Heart left ventricle (tissue), 16 donors: ENCODE data around the gene ERC1. TPM values are rescaled to one million over a fixed set of nuclear protein-coding genes. Genes with fewer than 3 reads are reported as not detected.
A peak's percentile ranks its signal among the peaks of the same experiment; 100 is the strongest.
"Not testable (repeated sequence)": the region's sequence is repeated elsewhere in the genome, so short reads cannot be mapped to it uniquely, and the experiment has no call there.

Experiments
- ATAC-seq, 4 donors: fragments of 200-7000 bp; cut with Tn5 transposase; one replicate each; pipeline ENCODE4 v1.9.1; 2020 to 2022; ENCODE audit warnings: moderate library complexity in 4 of 4, mild to moderate bottlenecking in 3 of 4, moderate number of reproducible peaks in 1 of 4
- DNase-seq, 5 donors: peaks; one replicate each; pipeline ENCODE4 v3.0.0-alpha.2; 2020
- H3K27ac ChIP-seq, 12 donors: fragments of 200-600 bp; sonication (generic) in 4 of 12; one replicate each; pipeline versions ENCODE4 v1.5.0 to v1.8.0; 2016 to 2022; ENCODE audit warnings: mild to moderate bottlenecking in 2 of 12
- H3K27me3 ChIP-seq, 9 donors: fragments of 200-600 bp; sonication (generic) in 2 of 9; one replicate each; pipeline versions ENCODE4 v1.5.1 to v1.8.0; 2016 to 2022; ENCODE audit warnings: mild to moderate bottlenecking in 3 of 9
- H3K36me3 ChIP-seq, 9 donors: fragments of 200-600 bp; sonication (generic) in 2 of 9; one replicate each; pipeline versions ENCODE4 v1.5.0 to v1.8.0; 2018 to 2022; ENCODE audit warnings: mild to moderate bottlenecking in 2 of 9
- H3K4me1 ChIP-seq, 12 donors: fragments of 200-600 bp; sonication (generic) in 4 of 12; one replicate each; pipeline versions ENCODE4 v1.5.0 to v1.8.0; 2016 to 2022; ENCODE audit warnings: mild to moderate bottlenecking in 3 of 12
- H3K4me3 ChIP-seq, 12 donors: fragments of 200-600 bp; sonication (generic) in 4 of 12; one replicate each; pipeline versions ENCODE4 v1.5.0 to v1.8.0; 2017 to 2022; ENCODE audit warnings: mild to moderate bottlenecking in 9 of 12, moderate library complexity in 4 of 12
- H3K9me3 ChIP-seq, 12 donors: fragments of 200-600 bp; sonication (generic) in 4 of 12; one replicate each; pipeline versions ENCODE4 v1.5.0 to v1.8.0; 2016 to 2022; ENCODE audit warnings: mild to moderate bottlenecking in 1 of 12
- CTCF ChIP-seq, 12 donors: fragments of 200-600 bp; sonication (generic) in 4 of 12; IDR thresholded peaks; one replicate each; pipeline versions ENCODE4 v1.5.0 to v1.8.0; 2018 to 2022; ENCODE audit warnings: antibody characterized with exemption in 12 of 12, mild to moderate bottlenecking in 5 of 12
- POLR2A ChIP-seq, 2 donors: fragments of 450-650 bp; IDR thresholded peaks; one replicate each; pipeline ENCODE4 v1.6.1; 2017; ENCODE audit warnings: antibody characterized with exemption in 2 of 2, mild to moderate bottlenecking in 2 of 2, moderate library complexity in 2 of 2
- WGBS, 4 donors: extraction: QIAGEN DNeasy Blood & Tissue Kit in 2 of 4; methylation state at CpG; one replicate each; pipeline versions ENCODE4 v1.1.5 to v1.1.7; 2013 to 2018; 5-methylcytosine and 5-hydroxymethylcytosine counted together
- intact Hi-C, 10 donors: fragments of 100-400 bp; cut with DNase I; formaldehyde crosslinking; loops; one replicate each; pipeline versions ENCODE4 v1.11.1 to v1.14.2; 2022
- polyA plus RNA-seq, 2 donors: library from polyadenylated mRNA; stranded (reverse); fragments of 200-250 nt; gene quantifications; one replicate each; pipeline ENCODE4 v1.2.3, GENCODE V29; 2013
- total RNA-seq, 9 donors: library from RNA; depleted of rRNA in 2 of 9; stranded (reverse); fragments of >200 nt in 2 of 9; fragmentation: NEBNext Ultra II Directional in 3 of 9; extraction: Animal tissue kit (Norgen Biotek cat#: 25700) in 3 of 9; gene quantifications; one replicate each; pipeline versions ENCODE4 v1.1.0 to v1.2.4, GENCODE V29; 2016 to 2023
- donor health status: ischemic (EF 13 %, LVEDD 7.1; RV severe dilation, severe dysfunction).
- donor health status: healthy with polysubstance abuse.
- donor health status: DM: no; HTN: yes; CAD: no.
- donor health status: DM: no; HTN: no; CAD: no.
- donor health status: ischemic (EF 25% LVEDD 6.9; RV normal size, moderate dysfunction).
- donor health status: ischemic (EF 25% LVEDD 5.7; RV mildly dilated, moderate dysfunction).
- donor health status: healthy.
- donor health status: DM: yes; HTN: yes; CAD: no.
- donor health status: ischemic (EF 35%, LVEDD 5.7; RV mildly dilated, moderate dysfunction).
- donor health status: nonischemic (EF 11% LVEDD 7.7; RV severe dilation, severe dysfunction).
- donor health status: DM: yes; HTN: yes; CAD: no.
- donor health status: PGD.
- donor health status: ischemic (EF 29% LVEDD 5.4; RV normal size, mild dysfunction).
- donor health status: nonischemic (EF 23%, LVEDD 6.1; RV moderate dilation, normal function).

Gene ERC1
- total and polyA plus RNA-seq, 11 donors, result 13.5 to 84.0 (median 47.9) TPM

GRCh38 chr12:1091350-1091749 lies 100.3 kb downstream of the ERC1 start:
- intact Hi-C loops, result loop anchor here in 9 of 10 donors (5.0 to 10.0 kb wide), 11 partner anchors 87 to 527 kb away; partner anchors contain the start of genes ERC1 (in 5 of the 9) and RAD52 (in 1 of the 9)
- TF ChIP-seq CTCF (IDR thresholded peaks at IDR 0.05) (no peak), POLR2A (IDR thresholded peaks at IDR 0.05) (no peak)
- DNase-seq (no peak), ATAC-seq (no peak)
- Histone ChIP-seq H3K27ac (no peak overlapping the region), H3K36me3 (peaks cover 0 to 3% (median 0%) of the 10 kb centered on the region in 9 donors), H3K9me3 (no peaks in the 10 kb centered on the region), H3K4me3 (no peak overlapping the region), H3K4me1 (peaks cover 0 to 17% (median 2%) of the 10 kb centered on the region in 12 donors), H3K27me3 (no peaks in the 10 kb centered on the region)
- WGBS, 4 donors, result 63 to 82% (median 68%) methylated on average over 4 of the region's 4 CpGs

DNA sequence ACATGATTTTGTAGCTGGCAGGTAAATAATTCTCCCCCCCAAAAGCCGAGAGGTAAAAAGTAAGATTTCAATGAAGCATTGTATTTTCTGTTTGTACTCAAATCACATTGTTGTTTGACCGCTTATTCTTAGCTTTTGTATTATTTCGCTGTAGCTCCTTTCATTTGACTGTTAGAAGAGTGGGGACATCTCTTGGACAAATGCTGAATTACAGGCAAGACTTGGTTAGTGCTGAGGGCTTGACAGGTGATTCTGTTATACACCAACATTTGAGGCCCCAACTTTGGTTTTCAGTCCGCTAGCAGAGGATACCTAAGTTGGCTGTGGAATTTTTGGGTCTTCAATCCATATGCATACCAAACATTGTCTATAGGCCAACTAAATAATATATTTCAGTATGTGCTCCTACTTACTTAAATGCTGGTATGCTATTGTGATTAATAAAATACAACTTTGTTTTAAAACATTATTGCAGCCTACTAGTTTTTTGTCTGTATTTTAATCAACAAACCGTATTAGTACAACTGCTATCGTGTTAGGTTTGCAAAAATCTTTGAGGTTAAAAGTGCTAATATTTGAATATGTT lies 102.2 kb downstream of the ERC1 start:
- H3K4me3 ChIP-seq, result no peak overlapping the region
- peaks cover 0 to 17% (median 4%) of the 10 kb centered on the region in 12 donors for H3K4me1 ChIP-seq
- TF ChIP-seq CTCF (IDR thresholded peaks at IDR 0.05) (peak; percentile 54 to 80 (median 74)), POLR2A (IDR thresholded peaks at IDR 0.05) (no peak)
- DNase-seq (peak in 1 of 5 donors; percentile 16), ATAC-seq (peak in 3 of 4 donors; percentile 63 to 69 (median 67))
- no peak overlapping the region for H3K27ac ChIP-seq
- WGBS, 4 donors, result 36 to 43% (median 40%) methylated on average over 6 of the region's 6 CpGs
- H3K27me3 ChIP-seq, result no peaks in the 10 kb centered on the region
- H3K9me3 ChIP-seq, result no peaks in the 10 kb centered on the region
- intact Hi-C loops, result loop anchor here in 9 of 10 donors (5.0 to 10.0 kb wide), 11 partner anchors 88 to 528 kb away; partner anchors contain the start of genes ERC1 (in 5 of the 9) and RAD52 (in 1 of the 9)
- peaks cover 0 to 3% (median 0%) of the 10 kb centered on the region in 9 donors for H3K36me3 ChIP-seq

- H3K4me1 ChIP-seq, result peaks cover 0 to 17% (median 4%) of the 10 kb centered on the region in 12 donors
- H3K27ac ChIP-seq, result no peak overlapping the region
- no peak for TF ChIP-seq POLR2A (IDR thresholded peaks at IDR 0.05)
- no peak for TF ChIP-seq CTCF (IDR thresholded peaks at IDR 0.05)
- WGBS, 4 donors, result 95 to 98% (median 96%) methylated on average over 3 of the region's 3 CpGs
- no peaks in the 10 kb centered on the region for H3K27me3 ChIP-seq
- H3K9me3 ChIP-seq, result no peaks in the 10 kb centered on the region
- intact Hi-C loops, result loop anchor here (5.0 to 10.0 kb wide), 12 partner anchors 90 to 530 kb away; partner anchors contain the start of genes ERC1 (in 5 of the 10) and RAD52 (in 1 of the 10)
- peaks cover 0 to 3% (median 0%) of the 10 kb centered on the region in 9 donors for H3K36me3 ChIP-seq
- no peak overlapping the region for H3K4me3 ChIP-seq
- ATAC-seq (no peak), DNase-seq (no peak)
Observed at GRCh38 chr12:1094714-1095113, 103.7 kb downstream of the ERC1 start.

- intact Hi-C loops, result loop anchor here in 9 of 10 donors (5.0 to 10.0 kb wide), 8 partner anchors 94 to 534 kb away; partner anchors contain the start of gene ERC1 (in 3 of the 9)
- Histone ChIP-seq H3K4me3 (no peak overlapping the region), H3K27me3 (no peaks in the 10 kb centered on the region), H3K9me3 (no peaks in the 10 kb centered on the region), H3K27ac (no peak overlapping the region), H3K36me3 (peaks cover 0 to 1% (median 0%) of the 10 kb centered on the region in 9 donors), H3K4me1 (peaks cover 0 to 14% (median 0%) of the 10 kb centered on the region in 12 donors)
- DNase-seq, result no peak
- no peak for TF ChIP-seq POLR2A (IDR thresholded peaks at IDR 0.05)
- TF ChIP-seq CTCF (IDR thresholded peaks at IDR 0.05), result no peak
- 88 to 96% (median 93%) methylated on average over 2 of the region's 2 CpGs for WGBS, 4 donors
- ATAC-seq, result no peak
Observed at GRCh38 chr12:1099158-1099557, 108.1 kb downstream of the ERC1 start.

DNA sequence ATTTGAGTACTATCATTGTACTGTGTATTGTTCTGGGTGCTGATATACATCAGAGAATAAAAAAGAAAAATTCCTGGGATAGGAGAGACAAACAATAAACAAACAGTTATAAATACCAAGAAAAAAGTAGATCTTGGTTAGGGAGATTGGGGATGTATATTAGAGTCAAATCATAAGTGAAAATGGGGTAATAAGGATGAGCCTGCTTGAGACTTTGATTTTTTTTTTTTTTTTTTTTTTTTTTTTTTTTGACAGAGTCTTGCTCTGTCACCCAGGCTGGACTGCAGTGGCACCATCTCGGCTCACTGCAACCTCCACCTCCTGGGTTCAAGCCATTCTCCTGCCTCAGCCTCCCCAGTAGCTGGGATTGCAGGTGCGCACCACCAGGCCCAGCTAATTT lies 108.6 kb downstream of the ERC1 start:
- H3K27me3 ChIP-seq, H3K36me3 ChIP-seq, H3K27ac ChIP-seq, DNase-seq, H3K4me3 ChIP-seq, H3K9me3 ChIP-seq, ATAC-seq: not testable (repeated sequence)
- 88 to 94% (median 92%) methylated on average over 2 of the region's 2 CpGs for WGBS, 4 donors
- H3K4me1 ChIP-seq, result peaks cover 0 to 14% (median 0%) of the 10 kb centered on the region in 12 donors
- intact Hi-C loops, result loop anchor here in 9 of 10 donors (5.0 to 10.0 kb wide), 9 partner anchors 95 to 535 kb away; partner anchors contain the start of gene ERC1 (in 3 of the 9)
